ENCODE results near the gene SLC26A5.

DNA sequence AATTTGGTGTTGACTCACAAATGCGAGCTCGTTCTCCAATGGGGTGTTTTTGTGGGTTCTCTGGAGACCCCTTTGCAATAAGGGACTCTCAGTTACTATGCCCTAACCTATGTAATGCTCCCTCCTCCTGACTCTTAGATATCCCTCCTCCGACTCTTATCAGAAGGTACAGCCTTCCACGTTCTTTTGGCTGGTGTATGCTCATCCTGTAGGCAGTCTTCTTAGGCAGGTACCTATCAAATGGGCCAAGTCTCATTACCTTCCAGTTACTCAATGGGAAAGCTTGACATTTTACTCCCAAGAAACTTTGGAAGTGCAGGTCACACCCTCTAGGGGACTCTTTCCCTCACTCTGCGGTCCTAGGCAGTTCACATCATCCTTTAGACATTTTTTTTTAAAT is 32.6 kb downstream of the SLC26A5 start:
- TF ChIP-seq, protein P1, sequence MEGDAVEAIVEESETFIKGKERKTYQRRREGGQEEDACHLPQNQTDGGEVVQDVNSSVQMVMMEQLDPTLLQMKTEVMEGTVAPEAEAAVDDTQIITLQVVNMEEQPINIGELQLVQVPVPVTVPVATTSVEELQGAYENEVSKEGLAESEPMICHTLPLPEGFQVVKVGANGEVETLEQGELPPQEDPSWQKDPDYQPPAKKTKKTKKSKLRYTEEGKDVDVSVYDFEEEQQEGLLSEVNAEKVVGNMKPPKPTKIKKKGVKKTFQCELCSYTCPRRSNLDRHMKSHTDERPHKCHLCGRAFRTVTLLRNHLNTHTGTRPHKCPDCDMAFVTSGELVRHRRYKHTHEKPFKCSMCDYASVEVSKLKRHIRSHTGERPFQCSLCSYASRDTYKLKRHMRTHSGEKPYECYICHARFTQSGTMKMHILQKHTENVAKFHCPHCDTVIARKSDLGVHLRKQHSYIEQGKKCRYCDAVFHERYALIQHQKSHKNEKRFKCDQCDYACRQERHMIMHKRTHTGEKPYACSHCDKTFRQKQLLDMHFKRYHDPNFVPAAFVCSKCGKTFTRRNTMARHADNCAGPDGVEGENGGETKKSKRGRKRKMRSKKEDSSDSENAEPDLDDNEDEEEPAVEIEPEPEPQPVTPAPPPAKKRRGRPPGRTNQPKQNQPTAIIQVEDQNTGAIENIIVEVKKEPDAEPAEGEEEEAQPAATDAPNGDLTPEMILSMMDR (IDR thresholded peaks at IDR 0.05), result no peak
- TF ChIP-seq TCF7L2 (IDR thresholded peaks at IDR 0.05; ENCODE audit: low read depth, low read length) (no peak), POLR2AphosphoS5 (IDR thresholded peaks at IDR 0.05; ENCODE audit: low read depth, low read length) (no peak)
